Liver (tissue), 3 donors: ENCODE data around the gene LHX6.

Source experiments
- JUND ChIP-seq, 2 donors: IDR thresholded peaks; 2 replicates each; pipeline ENCODE4 v1.6.1; 2016; ENCODE audit warnings: antibody characterized with exemption in 2 of 2
- NR2F2 ChIP-seq: IDR thresholded peaks from 2 replicates; pipeline ENCODE4 v1.6.1; 2016; ENCODE audit warnings: antibody characterized with exemption
- RAD21 ChIP-seq, 2 donors: IDR thresholded peaks; 2 replicates each; pipeline ENCODE4 v1.6.1; 2016; ENCODE audit warnings: antibody characterized with exemption in 2 of 2, mild to moderate bottlenecking in 2 of 2
- RXRA ChIP-seq, 2 donors: IDR thresholded peaks; 2 replicates each; pipeline ENCODE4 v1.6.1; 2017 to 2018; ENCODE audit warnings: antibody characterized with exemption in 2 of 2, mild to moderate bottlenecking in 1 of 2
- SP1 ChIP-seq: IDR thresholded peaks from 2 replicates; pipeline ENCODE4 v1.6.1; 2018; ENCODE audit warnings: antibody characterized with exemption, mild to moderate bottlenecking
- YY1 ChIP-seq: IDR thresholded peaks from 2 replicates; pipeline ENCODE4 v1.6.1; 2016; ENCODE audit warnings: antibody characterized with exemption, mild to moderate bottlenecking
- TF ChIP-seq, protein P1 (sequence below): fragments of 150-350 bp; IDR thresholded peaks from 2 replicates; pipeline ENCODE4 v1.5.1; 2017; ENCODE audit warnings: improper control_type of control experiment, low read depth, low read length; ENCODE audit not compliant: missing input control
- TF ChIP-seq, protein P2 (sequence below): IDR thresholded peaks from 2 replicates; pipeline ENCODE4 v1.6.1; 2016; ENCODE audit warnings: antibody characterized with exemption, mild to moderate bottlenecking
- TF ChIP-seq, protein P3 (sequence below): IDR thresholded peaks from 2 replicates; pipeline ENCODE4 v1.6.1; 2016; ENCODE audit warnings: antibody characterized with exemption
- TF ChIP-seq, protein P4 (sequence below): IDR thresholded peaks from 2 replicates; pipeline ENCODE4 v1.6.1; 2016; ENCODE audit warnings: antibody characterized with exemption
- donor health status: healthy.
- donor health status: healthy.

DNA sequence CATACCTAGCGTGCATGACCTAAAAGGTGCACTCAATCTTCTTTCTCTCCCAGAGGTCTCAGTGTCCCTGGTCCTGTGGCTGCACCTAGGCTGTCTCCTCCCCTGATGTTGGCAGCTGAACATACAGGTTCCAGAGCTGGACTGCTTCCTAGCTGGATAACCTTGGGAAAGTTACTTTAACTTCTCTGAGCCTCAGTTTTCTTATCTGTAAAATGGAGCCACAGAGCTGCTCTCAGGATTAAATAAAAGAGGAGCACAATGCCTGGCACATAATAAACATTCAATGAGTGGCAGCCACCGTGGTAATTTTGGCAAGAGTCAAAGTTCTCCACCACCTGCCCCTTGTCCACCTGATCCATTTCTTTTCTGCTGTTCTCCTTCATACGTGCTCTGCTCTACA lies 55.1 kb downstream of the LHX6 start:
- TF ChIP-seq, protein P1, sequence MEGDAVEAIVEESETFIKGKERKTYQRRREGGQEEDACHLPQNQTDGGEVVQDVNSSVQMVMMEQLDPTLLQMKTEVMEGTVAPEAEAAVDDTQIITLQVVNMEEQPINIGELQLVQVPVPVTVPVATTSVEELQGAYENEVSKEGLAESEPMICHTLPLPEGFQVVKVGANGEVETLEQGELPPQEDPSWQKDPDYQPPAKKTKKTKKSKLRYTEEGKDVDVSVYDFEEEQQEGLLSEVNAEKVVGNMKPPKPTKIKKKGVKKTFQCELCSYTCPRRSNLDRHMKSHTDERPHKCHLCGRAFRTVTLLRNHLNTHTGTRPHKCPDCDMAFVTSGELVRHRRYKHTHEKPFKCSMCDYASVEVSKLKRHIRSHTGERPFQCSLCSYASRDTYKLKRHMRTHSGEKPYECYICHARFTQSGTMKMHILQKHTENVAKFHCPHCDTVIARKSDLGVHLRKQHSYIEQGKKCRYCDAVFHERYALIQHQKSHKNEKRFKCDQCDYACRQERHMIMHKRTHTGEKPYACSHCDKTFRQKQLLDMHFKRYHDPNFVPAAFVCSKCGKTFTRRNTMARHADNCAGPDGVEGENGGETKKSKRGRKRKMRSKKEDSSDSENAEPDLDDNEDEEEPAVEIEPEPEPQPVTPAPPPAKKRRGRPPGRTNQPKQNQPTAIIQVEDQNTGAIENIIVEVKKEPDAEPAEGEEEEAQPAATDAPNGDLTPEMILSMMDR: no peak
- TF ChIP-seq, protein P2, sequence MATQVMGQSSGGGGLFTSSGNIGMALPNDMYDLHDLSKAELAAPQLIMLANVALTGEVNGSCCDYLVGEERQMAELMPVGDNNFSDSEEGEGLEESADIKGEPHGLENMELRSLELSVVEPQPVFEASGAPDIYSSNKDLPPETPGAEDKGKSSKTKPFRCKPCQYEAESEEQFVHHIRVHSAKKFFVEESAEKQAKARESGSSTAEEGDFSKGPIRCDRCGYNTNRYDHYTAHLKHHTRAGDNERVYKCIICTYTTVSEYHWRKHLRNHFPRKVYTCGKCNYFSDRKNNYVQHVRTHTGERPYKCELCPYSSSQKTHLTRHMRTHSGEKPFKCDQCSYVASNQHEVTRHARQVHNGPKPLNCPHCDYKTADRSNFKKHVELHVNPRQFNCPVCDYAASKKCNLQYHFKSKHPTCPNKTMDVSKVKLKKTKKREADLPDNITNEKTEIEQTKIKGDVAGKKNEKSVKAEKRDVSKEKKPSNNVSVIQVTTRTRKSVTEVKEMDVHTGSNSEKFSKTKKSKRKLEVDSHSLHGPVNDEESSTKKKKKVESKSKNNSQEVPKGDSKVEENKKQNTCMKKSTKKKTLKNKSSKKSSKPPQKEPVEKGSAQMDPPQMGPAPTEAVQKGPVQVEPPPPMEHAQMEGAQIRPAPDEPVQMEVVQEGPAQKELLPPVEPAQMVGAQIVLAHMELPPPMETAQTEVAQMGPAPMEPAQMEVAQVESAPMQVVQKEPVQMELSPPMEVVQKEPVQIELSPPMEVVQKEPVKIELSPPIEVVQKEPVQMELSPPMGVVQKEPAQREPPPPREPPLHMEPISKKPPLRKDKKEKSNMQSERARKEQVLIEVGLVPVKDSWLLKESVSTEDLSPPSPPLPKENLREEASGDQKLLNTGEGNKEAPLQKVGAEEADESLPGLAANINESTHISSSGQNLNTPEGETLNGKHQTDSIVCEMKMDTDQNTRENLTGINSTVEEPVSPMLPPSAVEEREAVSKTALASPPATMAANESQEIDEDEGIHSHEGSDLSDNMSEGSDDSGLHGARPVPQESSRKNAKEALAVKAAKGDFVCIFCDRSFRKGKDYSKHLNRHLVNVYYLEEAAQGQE: no peak
- no peak for TF ChIP-seq YY1
- TF ChIP-seq NR2F2: no peak
- TF ChIP-seq, protein P3, sequence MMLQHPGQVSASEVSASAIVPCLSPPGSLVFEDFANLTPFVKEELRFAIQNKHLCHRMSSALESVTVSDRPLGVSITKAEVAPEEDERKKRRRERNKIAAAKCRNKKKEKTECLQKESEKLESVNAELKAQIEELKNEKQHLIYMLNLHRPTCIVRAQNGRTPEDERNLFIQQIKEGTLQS: no peak
- TF ChIP-seq SP1: no peak
- no peak for TF ChIP-seq JUND (IDR thresholded peaks at IDR 0.05)
- TF ChIP-seq, protein P4, sequence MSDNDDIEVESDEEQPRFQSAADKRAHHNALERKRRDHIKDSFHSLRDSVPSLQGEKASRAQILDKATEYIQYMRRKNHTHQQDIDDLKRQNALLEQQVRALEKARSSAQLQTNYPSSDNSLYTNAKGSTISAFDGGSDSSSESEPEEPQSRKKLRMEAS: no peak
- no peak for TF ChIP-seq RXRA (IDR thresholded peaks at IDR 0.05)
- TF ChIP-seq RAD21 (IDR thresholded peaks at IDR 0.05): no peak
